Measurements from ENCODE around the gene CRISP2. TPM values are rescaled to one million over a fixed set of nuclear protein-coding genes. Genes with fewer than 3 reads are reported as not detected.

CRISP2 gene
- total and polyA plus RNA-seq, 4 donors = 0.28 TPM; not detected in 3

DNA sequence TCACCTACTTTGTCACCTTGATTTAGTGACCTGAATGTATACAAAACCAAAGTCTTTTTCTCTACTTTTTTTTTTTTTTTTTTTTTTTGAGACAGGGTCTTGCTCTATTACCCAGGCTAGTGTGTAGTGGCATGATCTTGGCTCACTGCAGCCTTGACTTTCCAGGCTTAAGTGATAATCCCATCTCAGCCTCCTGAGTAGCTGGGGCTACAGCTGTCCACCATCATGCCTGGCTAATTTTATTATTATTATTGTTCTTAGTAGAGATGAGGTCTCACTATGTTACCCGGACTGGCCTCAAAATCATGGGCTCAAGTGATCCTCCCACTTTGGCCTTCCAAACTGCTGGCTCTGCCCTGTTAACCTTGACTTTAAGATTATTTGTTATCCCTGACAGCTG lies 37.5 kb downstream of the CRISP2 start:
- TF ChIP-seq GABPA (IDR thresholded peaks at IDR 0.05 in 1 of 2, conservative IDR thresholded peaks at IDR 0.05 in 1 of 2) (no peak), YY1 (IDR thresholded peaks at IDR 0.05) (no peak), NR2F2 (IDR thresholded peaks at IDR 0.05) (no peak), HNF4G (IDR thresholded peaks at IDR 0.05) (no peak), EGR1 (IDR thresholded peaks at IDR 0.05; ENCODE audit: low read depth in 2 of 2) (no peak), FOXA2 (IDR thresholded peaks at IDR 0.05) (no peak), JUND (IDR thresholded peaks at IDR 0.05) (no peak), RAD21 (IDR thresholded peaks at IDR 0.05) (no peak)
- TF ChIP-seq, protein P1, sequence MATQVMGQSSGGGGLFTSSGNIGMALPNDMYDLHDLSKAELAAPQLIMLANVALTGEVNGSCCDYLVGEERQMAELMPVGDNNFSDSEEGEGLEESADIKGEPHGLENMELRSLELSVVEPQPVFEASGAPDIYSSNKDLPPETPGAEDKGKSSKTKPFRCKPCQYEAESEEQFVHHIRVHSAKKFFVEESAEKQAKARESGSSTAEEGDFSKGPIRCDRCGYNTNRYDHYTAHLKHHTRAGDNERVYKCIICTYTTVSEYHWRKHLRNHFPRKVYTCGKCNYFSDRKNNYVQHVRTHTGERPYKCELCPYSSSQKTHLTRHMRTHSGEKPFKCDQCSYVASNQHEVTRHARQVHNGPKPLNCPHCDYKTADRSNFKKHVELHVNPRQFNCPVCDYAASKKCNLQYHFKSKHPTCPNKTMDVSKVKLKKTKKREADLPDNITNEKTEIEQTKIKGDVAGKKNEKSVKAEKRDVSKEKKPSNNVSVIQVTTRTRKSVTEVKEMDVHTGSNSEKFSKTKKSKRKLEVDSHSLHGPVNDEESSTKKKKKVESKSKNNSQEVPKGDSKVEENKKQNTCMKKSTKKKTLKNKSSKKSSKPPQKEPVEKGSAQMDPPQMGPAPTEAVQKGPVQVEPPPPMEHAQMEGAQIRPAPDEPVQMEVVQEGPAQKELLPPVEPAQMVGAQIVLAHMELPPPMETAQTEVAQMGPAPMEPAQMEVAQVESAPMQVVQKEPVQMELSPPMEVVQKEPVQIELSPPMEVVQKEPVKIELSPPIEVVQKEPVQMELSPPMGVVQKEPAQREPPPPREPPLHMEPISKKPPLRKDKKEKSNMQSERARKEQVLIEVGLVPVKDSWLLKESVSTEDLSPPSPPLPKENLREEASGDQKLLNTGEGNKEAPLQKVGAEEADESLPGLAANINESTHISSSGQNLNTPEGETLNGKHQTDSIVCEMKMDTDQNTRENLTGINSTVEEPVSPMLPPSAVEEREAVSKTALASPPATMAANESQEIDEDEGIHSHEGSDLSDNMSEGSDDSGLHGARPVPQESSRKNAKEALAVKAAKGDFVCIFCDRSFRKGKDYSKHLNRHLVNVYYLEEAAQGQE (IDR thresholded peaks at IDR 0.05) = no peak
- no peak overlapping the region for H3K4me3 ChIP-seq (ENCODE audit: low read depth in 1 of 3, low read length in 3 of 3)
- H3K9me3 ChIP-seq (ENCODE audit: control insufficient read depth in 4 of 4, low read length in 3 of 4) = no peaks in the 10 kb centered on the region
- H3K4me1 ChIP-seq (ENCODE audit: control insufficient read depth in 4 of 4, insufficient read depth in 4 of 4, low read length in 3 of 4) = no peaks in the 10 kb centered on the region
- no peaks in the 10 kb centered on the region for H3K36me3 ChIP-seq (ENCODE audit: control insufficient read depth in 4 of 4, insufficient read depth in 3 of 4, low read depth in 1 of 4, low read length in 3 of 4)
- DNase-seq (ENCODE audit: low spot score) = no peak
- no peak overlapping the region for H3K9ac ChIP-seq (ENCODE audit: low read depth in 1 of 2, low read length in 2 of 2)
- no peak overlapping the region for H3K27ac ChIP-seq (ENCODE audit: low read depth in 1 of 2, low read length in 2 of 2)
- WGBS = 93% methylated on average over 1 of the region's 1 CpG
- no peaks in the 10 kb centered on the region for H3K27me3 ChIP-seq (ENCODE audit: control insufficient read depth in 4 of 4, insufficient read depth in 4 of 4, low read length in 3 of 4)

DNA sequence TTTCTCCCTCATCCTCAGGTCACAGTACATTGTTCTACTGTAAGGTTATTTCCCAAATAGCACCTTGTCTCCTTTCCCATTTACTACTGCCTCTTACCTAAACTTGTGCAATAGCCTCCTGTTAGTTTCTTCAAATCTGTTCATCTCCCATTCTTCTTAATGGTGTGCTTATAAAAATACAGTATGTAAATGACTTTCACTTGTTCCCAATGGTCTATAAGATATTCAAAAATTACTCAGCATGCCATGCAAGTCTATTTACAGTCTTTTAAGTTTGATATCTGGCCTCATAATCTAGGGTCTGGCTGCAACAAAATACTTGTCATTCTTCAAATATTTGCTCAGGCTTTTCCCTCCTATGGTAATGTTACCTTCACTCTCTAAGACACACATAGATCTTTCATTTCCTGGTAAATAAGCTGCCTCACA lies 45.2 kb downstream of the CRISP2 start:
- Histone ChIP-seq H3K27me3 (ENCODE audit: control insufficient read depth in 4 of 4, insufficient read depth in 4 of 4, low read length in 3 of 4) (no peaks in the 10 kb centered on the region), H3K4me1 (ENCODE audit: control insufficient read depth in 4 of 4, insufficient read depth in 4 of 4, low read length in 3 of 4) (no peaks in the 10 kb centered on the region), H3K27ac (ENCODE audit: low read depth in 1 of 2, low read length in 2 of 2) (no peak overlapping the region), H3K36me3 (ENCODE audit: control insufficient read depth in 4 of 4, insufficient read depth in 3 of 4, low read depth in 1 of 4, low read length in 3 of 4) (no peaks in the 10 kb centered on the region), H3K9me3 (ENCODE audit: control insufficient read depth in 4 of 4, low read length in 3 of 4) (no peaks in the 10 kb centered on the region), H3K4me3 (ENCODE audit: low read depth in 1 of 3, low read length in 3 of 3) (no peak overlapping the region), H3K9ac (ENCODE audit: low read depth in 1 of 2, low read length in 2 of 2) (no peak overlapping the region)
- TF ChIP-seq GABPA (IDR thresholded peaks at IDR 0.05 in 1 of 2, conservative IDR thresholded peaks at IDR 0.05 in 1 of 2) = no peak
- TF ChIP-seq, protein P1 (IDR thresholded peaks at IDR 0.05) = no peak
- TF ChIP-seq RAD21 (IDR thresholded peaks at IDR 0.05) = no peak
- TF ChIP-seq TAF1 (conservative IDR thresholded peaks at IDR 0.05) = no peak
- TF ChIP-seq, protein P2, sequence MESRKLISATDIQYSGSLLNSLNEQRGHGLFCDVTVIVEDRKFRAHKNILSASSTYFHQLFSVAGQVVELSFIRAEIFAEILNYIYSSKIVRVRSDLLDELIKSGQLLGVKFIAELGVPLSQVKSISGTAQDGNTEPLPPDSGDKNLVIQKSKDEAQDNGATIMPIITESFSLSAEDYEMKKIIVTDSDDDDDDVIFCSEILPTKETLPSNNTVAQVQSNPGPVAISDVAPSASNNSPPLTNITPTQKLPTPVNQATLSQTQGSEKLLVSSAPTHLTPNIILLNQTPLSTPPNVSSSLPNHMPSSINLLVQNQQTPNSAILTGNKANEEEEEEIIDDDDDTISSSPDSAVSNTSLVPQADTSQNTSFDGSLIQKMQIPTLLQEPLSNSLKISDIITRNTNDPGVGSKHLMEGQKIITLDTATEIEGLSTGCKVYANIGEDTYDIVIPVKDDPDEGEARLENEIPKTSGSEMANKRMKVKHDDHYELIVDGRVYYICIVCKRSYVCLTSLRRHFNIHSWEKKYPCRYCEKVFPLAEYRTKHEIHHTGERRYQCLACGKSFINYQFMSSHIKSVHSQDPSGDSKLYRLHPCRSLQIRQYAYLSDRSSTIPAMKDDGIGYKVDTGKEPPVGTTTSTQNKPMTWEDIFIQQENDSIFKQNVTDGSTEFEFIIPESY (IDR thresholded peaks at IDR 0.05) = no peak
- TF ChIP-seq FOXA2 (IDR thresholded peaks at IDR 0.05) = no peak
- DNase-seq (ENCODE audit: low spot score) = no peak
